ENCODE results near the gene TAF11L10.
"Not testable (repeated sequence)": the region's sequence is repeated elsewhere in the genome, so short reads cannot be mapped to it uniquely, and the experiment has no call there.

Gene TAF11L10

DNA sequence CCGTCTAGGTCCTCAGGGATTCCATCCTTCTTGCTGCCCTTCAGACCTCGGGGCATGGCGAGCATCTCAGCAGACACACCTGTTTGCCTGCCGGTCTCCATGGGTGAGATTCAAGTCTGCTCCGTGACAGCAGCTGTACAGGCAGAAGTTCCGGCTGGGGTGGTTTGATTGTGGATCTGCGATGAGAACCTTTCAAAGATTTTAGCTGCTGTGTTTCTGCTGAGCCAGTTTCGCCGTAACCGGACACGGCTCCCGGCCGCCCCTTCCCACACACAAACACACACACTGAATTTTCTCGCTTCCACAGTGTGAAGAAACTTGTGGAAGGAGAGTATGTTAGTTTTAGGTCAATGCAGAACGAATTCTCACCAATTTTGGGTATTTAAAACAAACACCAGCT lies at the start of gene TAF11L10:
TSS of gene TAF11L10 (minus strand) at position 101 of the 400 bp plus-strand sequence.
- FAIRE-seq = not testable (repeated sequence)

DNA sequence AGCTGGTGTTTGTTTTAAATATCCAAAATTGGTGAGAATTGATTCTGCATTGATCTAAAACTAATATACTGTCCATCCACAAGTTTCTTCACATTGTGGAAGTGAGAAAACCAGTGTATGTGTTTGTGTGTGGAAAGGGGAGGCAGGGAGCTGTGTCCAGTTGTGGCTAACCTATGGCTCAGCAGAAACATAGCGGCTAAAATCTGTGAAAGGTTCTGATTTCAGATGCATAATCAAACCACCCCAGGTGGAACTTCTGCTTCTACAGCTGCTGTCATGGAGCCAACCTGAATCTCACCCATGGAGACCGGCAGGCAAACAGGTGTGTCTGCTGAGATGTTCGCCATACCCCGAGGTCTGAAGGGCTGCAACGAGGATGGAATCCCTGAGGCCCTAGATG lies 36.5 kb upstream of the TAF11L10 start, which contains the start of gene TAF11L14:
TSS of gene TAF11L14 (plus strand) at position 301 of the 400 bp plus-strand sequence.
- FAIRE-seq = no peak

DNA sequence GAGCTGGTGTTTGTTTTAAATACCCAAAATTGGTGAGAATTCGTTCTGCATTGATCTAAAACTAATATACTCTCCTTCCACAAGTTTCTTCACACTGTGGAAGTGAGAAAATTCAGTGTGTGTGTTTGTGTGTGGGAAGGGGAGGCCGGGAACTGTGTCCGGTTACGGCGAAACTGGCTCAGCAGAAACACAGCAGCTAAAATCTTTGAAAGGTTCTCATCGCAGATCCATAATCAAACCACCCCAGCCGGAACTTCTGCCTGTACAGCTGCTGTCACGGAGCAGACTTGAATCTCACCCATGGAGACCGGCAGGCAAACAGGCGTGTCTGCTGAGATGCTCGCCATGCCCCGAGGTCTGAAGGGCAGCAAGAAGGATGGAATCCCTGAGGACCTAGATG lies 34.2 kb upstream of the TAF11L10 start, which contains the start of gene TAF11L13:
TSS of gene TAF11L13 (plus strand) at position 301 of the 400 bp plus-strand sequence.
- FAIRE-seq = not testable (repeated sequence)

DNA sequence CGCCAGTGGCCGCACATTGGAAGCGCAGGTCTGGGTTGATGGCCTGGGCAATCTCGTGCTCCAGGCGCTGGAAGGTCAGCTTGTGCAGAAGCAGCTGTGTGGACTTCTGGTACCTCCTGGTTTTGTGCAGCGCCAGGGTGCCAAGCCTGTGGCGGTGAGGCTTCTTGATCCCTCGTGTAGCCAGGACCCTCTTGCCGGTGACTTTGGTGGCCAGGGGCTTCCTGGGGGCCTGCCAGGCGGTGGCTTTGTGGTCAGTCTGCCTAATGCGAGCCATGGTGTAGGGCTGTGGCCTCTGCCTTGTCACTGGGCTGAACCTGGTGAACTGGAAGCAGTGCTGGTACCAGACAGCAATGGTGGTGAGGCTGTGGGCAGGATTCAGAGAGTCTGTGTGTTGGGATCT lies 28.1 kb upstream of the TAF11L10 start:
- no peak for FAIRE-seq

DNA sequence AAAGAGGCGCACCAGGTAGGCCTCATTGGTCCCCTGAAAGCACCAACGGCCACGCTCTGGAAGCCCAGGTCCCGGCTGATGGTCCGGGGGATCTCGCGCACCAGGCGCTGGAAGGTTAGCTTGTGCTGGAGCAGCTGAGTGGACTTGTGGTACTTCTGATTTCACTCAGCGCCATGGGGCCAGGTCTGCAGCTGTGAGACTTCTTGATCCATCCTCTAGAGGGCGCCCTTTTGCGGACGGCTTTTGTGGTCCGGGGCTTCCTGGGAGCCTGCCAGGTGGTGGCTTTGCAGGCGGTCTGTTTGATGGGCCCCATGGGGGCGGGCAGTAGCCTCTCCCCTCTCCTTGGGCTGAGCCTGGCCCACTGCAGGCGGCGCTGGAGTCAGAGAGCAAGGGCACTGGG lies 23.0 kb upstream of the TAF11L10 start:
- no peak for FAIRE-seq

DNA sequence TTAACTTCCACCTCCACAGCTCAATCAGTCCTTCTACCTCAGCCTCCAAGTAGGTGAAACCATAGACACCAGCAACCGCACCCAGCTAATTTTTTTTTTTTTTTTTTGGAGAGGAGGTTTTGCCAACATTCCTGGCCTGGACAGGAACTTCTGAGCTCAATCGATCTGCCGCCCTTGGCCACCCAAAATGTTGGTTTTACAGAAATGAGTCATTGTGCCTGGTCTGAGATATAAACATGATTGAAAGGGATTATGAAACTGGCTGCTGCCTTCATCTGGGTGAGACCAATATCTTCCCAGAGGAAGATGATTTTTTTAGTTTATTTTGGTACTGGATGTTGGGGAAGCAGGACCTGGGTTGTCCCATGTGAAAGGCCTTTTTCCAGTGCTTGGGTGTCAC lies 21.7 kb upstream of the TAF11L10 start:
- FAIRE-seq = no peak

DNA sequence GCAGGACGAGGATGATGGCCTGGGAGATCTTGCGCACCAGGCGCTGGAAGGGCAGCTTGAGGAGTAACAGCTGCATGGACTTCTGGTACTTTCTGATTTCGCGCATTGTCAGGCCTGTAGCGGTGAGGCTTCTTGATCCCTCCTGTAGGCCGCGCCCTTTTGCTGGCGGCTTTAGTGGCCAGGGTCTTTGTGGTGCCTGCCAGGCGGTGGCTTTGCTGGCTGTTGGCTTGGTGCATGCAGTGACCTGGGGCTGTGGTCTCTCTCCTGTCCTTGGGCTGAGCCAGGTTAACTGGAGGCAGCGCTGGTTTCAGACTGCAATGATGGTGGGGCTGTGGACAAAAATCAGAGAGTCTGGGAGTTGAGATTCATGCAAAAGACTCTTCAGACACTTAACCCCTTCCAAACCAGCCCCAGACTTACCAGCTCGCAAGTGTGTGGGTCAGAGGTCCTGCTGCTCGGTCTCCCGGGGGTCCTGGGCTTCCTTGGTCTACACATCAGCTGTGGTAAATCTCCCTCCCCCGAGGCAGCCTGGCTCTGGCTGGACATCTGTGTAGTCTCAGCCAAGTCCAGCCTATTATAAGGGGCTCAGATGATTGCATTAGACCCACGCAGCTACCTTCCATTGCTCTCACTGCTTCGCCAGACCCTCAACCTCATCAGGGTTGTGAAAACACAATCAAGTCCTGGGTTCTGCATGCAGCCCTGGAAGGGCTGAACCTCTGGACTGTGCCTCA lies 17.4 kb upstream of the TAF11L10 start:
- FAIRE-seq = no peak

DNA sequence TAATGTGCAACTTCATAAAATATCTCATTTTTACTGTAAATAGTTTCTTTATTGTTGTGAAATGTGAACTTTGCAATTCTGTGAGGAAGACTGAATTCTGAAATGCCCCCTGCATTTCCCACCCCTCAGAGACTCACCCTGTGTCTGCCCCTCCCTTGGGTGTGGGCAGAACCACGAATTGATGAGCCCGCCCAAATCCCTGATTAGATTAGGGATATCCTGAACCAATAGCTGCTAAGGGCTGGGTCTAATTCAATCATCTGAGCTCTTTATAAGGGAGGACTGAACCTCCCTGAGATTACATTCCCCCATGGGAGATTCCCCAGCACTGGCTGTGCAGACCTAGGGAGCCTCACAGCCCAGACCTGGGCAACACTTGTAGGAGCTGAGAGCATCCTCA lies 12.5 kb upstream of the TAF11L10 start, which contains the start of gene TAF11L12:
TSS of gene TAF11L12 (plus strand) at position 301 of the 400 bp plus-strand sequence.
- not testable (repeated sequence) for FAIRE-seq

DNA sequence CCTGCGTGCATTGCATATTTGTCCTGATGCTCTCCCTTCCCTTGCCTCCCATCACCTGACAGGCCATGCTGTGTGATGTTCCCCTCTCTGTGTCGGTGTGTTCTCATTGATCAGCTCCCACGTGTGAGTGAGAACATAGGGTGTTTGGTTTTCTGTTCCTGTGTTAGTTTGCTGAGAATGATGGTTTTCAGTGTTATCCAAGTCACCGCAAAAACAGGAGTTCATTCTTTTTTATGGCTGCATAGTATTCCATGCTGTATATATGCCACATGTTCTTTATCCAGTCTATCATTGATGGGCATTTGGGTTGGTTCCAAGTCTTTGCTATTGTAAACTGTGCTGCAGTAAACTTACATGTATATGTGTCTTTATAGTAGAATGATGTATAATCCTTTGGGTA lies 9.8 kb upstream of the TAF11L10 start:
- not testable (repeated sequence) for FAIRE-seq

DNA sequence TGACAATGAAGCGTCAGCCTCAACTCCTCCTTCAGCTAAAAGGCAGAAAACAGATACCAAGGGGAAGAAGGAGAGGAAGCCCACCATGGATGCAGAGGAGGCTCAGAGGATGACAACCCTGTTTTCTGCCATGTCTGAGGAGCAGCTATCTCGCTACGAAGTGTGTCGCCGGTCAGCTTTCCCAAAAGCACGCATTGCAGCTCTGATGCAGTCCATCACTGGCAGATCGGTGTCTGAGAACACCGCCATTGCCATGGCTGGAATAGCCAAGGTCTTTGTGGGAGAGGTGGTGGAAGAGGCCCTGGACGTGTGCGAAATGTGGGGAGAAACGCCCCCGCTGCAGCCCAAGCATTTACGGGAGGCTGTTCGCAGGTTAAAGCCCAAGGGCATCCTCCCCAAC lies 7.3 kb upstream of the TAF11L10 start:
- no peak for FAIRE-seq

DNA sequence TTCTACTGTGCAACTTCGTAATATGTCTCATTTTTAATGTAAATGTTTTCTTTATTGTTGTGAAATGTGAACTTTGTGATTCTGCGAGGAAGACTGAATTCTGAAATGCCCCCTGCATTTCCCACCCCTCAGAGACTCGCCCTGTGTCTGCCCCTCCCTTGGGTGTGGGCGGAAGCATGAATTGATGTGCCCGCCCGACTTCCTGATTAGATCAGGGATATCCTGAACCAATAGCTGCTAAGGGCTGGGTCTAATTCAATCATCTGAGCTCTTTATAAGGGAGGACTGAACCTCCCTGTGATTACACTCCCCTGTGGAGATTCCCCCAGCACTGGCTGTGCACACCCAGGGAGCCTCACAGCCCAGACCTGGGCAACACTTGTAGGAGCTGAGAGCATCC lies 6.3 kb upstream of the TAF11L10 start, which contains the start of gene TAF11L11:
TSS of gene TAF11L11 (plus strand) at position 304 of the 400 bp plus-strand sequence.
- FAIRE-seq = not testable (repeated sequence)

DNA sequence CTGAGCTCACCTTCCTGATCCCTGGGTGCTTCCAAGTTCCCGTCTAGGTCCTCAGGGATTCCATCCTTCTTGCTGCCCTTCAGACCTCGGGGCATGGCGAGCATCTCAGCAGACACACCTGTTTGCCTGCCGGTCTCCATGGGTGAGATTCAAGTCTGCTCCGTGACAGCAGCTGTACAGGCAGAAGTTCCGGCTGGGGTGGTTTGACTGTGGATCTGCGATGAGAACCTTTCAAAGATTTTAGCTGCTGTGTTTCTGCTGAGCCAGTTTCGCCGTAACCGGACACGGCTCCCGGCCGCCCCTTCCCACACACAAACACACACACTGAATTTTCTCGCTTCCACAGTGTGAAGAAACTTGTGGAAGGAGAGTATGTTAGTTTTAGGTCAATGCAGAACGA lies 3.4 kb downstream of the TAF11L10 start, which contains the start of gene TAF11L9:
TSS of gene TAF11L9 (minus strand) at position 140 of the 400 bp plus-strand sequence.
- FAIRE-seq = not testable (repeated sequence)

DNA sequence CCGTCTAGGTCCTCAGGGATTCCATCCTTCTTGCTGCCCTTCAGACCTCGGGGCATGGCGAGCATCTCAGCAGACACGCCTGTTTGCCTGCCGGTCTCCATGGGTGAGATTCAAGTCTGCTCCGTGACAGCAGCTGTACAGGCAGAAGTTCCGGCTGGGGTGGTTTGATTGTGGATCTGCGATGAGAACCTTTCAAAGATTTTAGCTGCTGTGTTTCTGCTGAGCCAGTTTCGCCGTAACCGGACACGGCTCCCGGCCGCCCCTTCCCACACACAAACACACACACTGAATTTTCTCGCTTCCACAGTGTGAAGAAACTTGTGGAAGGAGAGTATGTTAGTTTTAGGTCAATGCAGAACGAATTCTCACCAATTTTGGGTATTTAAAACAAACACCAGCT lies 6.8 kb downstream of the TAF11L10 start, which contains the start of gene TAF11L8:
TSS of gene TAF11L8 (minus strand) at position 101 of the 400 bp plus-strand sequence.
- not testable (repeated sequence) for FAIRE-seq

DNA sequence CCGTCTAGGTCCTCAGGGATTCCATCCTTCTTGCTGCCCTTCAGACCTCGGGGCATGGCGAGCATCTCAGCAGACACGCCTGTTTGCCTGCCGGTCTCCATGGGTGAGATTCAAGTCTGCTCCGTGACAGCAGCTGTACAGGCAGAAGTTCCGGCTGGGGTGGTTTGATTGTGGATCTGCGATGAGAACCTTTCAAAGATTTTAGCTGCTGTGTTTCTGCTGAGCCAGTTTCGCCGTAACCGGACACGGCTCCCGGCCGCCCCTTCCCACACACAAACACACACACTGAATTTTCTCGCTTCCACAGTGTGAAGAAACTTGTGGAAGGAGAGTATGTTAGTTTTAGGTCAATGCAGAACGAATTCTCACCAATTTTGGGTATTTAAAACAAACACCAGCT lies 12.0 kb downstream of the TAF11L10 start, which contains the start of gene TAF11L7:
TSS of gene TAF11L7 (minus strand) at position 101 of the 400 bp plus-strand sequence.
- not testable (repeated sequence) for FAIRE-seq

All from TTC549 (cell line).